GM12878 (cell line): ENCODE results near the gene LTBP4. TPM values are rescaled to one million over a fixed set of nuclear protein-coding genes. Genes with fewer than 3 reads are reported as not detected.
A peak's percentile ranks its signal among the peaks of the same experiment; 100 is the strongest.
"Not testable (repeated sequence)": the region's sequence is repeated elsewhere in the genome, so short reads cannot be mapped to it uniquely, and the experiment has no call there.

Source experiments
- ATAC-seq: fragments of 200-7000 bp; cut with Tn5 transposase; 3 replicates; pipeline ENCODE4 v1.9.1; 2020; ENCODE audit warnings: mild to moderate bottlenecking, moderate library complexity
- BruUV-seq: library from RNA; stranded (reverse); fragments of 400-500 nt; replicated peaks from 2 replicates; lab custom pipeline; 2021; lab: Mats Ljungman, UMichigan
- CTCF ChIA-PET: fragments of 300-600 bp; sonication (Branson Sonifier 250); formaldehyde crosslinking; extraction: SDS; loops from one replicate; lab custom pipeline; 2021; ENCODE audit warnings: inconsistent platforms; lab: Yijun Ruan, JAX
- POLR2A ChIA-PET: fragments of 350-600 bp; formaldehyde crosslinking; extraction: SDS; loops from one replicate; lab custom pipeline; 2021; ENCODE audit warnings: inconsistent platforms; lab: Charles Lee
- RAD21 ChIA-PET: fragments of 300-600 bp; sonication (Branson Sonifier 250); formaldehyde crosslinking; loops from one replicate; lab custom pipeline; 2023; ENCODE audit warnings: antibody characterized with exemption; ENCODE audit not compliant: unreplicated experiment; lab: Charles Lee
- SMC1A ChIA-PET: fragments of 300-600 bp; sonication (Branson Sonifier 250); formaldehyde crosslinking; loops from one replicate; lab custom pipeline; 2023; ENCODE audit not compliant: unreplicated experiment, uncharacterized antibody; lab: Charles Lee
- DNase-seq: peaks from one replicate; pipeline ENCODE4 v3.0.0-alpha.2; 2011; ENCODE audit warnings: low read depth, low spot score
- FAIRE-seq: peaks from 3 replicates; lab custom pipeline; 2011; peaks lifted over from hg19 to GRCh38; lab: Jason Lieb, UNC
- H2AFZ ChIP-seq: 2 replicates; pipeline ENCODE4 v1.6.0; 2011; ENCODE audit warnings: low read depth, low read length, control low read depth; ENCODE audit not compliant: control insufficient read depth
- H3K27ac ChIP-seq: 2 replicates; pipeline ENCODE4 v1.5.1; 2011; ENCODE audit warnings: control low read depth; ENCODE audit not compliant: control insufficient read depth, insufficient read depth
- H3K27me3 ChIP-seq, 2 experiments: replicated peaks in 1 of 2; 2 replicates each; pipeline versions ENCODE4 v1.6.0 to v1.6.1; 2011; ENCODE audit warnings: low read length in 1 of 2; ENCODE audit not compliant: control insufficient read depth in 2 of 2, insufficient read depth in 2 of 2
- H3K36me3 ChIP-seq, 2 experiments: 2 replicates each; pipeline ENCODE4 v1.5.1; 2011; ENCODE audit warnings: low read length in 1 of 2; ENCODE audit not compliant: control insufficient read depth in 2 of 2, insufficient read depth in 2 of 2
- H3K4me1 ChIP-seq: 2 replicates; pipeline ENCODE4 v1.6.1; 2011; ENCODE audit warnings: mild to moderate bottlenecking, low read length, moderate library complexity, mixed read lengths; ENCODE audit not compliant: control insufficient read depth, insufficient read depth
- H3K4me2 ChIP-seq: 2 replicates; pipeline ENCODE4 v1.6.0; 2011; ENCODE audit warnings: control low read depth; ENCODE audit not compliant: control insufficient read depth, insufficient read depth
- H3K4me3 ChIP-seq: fragments of 200-600 bp; sonication (generic); 2 replicates; pipeline ENCODE4 v1.5.1; 2016
- H3K79me2 ChIP-seq: 2 replicates; pipeline ENCODE4 v1.6.0; 2011; ENCODE audit warnings: low read length; ENCODE audit not compliant: control insufficient read depth, insufficient read depth
- H3K9ac ChIP-seq: 2 replicates; pipeline ENCODE4 v1.8.0; 2011; ENCODE audit warnings: low read length, control low read depth, mixed read lengths; ENCODE audit not compliant: control insufficient read depth, insufficient read depth
- H3K9me3 ChIP-seq: replicated peaks from 3 replicates; pipeline ENCODE4 v1.5.1; 2011; ENCODE audit warnings: mild to moderate bottlenecking, low read length; ENCODE audit not compliant: control insufficient read depth, insufficient read depth
- H4K20me1 ChIP-seq: 2 replicates; pipeline ENCODE4 v1.6.0; 2011; ENCODE audit not compliant: control insufficient read depth, insufficient read depth
- ATF2 ChIP-seq: IDR thresholded peaks from 2 replicates; pipeline ENCODE4 v1.6.1; 2012; ENCODE audit warnings: low read length, inconsistent platforms
- BCL3 ChIP-seq: IDR thresholded peaks from 2 replicates; pipeline ENCODE4 v1.6.1; 2011; ENCODE audit warnings: borderline replicate concordance, low read depth, mild to moderate bottlenecking, moderate library complexity, low read length; ENCODE audit not compliant: insufficient read depth, poor library complexity, severe bottlenecking
- BHLHE40 ChIP-seq, 2 experiments: fragments of 450-650 bp in 1 of 2; IDR thresholded peaks; 2 replicates each; pipeline ENCODE4 v1.6.1; 2011 to 2017; ENCODE audit warnings: low read depth in 2 of 2, borderline replicate concordance in 1 of 2, improper control_type of control experiment in 1 of 2, low read length in 1 of 2, mild to moderate bottlenecking in 1 of 2
- CREM ChIP-seq: IDR thresholded peaks from 2 replicates; pipeline ENCODE4 v1.6.1; 2014; ENCODE audit warnings: antibody characterized with exemption, low read depth
- FOXM1 ChIP-seq: IDR thresholded peaks from 2 replicates; pipeline ENCODE4 v1.6.1; 2012; ENCODE audit warnings: low read depth, mild to moderate bottlenecking, inconsistent platforms, low read length, moderate library complexity
- IKZF2 ChIP-seq, 2 experiments: fragments of 450-650 bp; IDR thresholded peaks; 2 replicates each; pipeline ENCODE4 v1.6.1; 2017; ENCODE audit warnings: mild to moderate bottlenecking in 2 of 2, moderate library complexity in 2 of 2
- NFIC ChIP-seq: IDR thresholded peaks from 2 replicates; pipeline ENCODE4 v1.6.1; 2012; ENCODE audit warnings: low read depth, mild to moderate bottlenecking, inconsistent platforms, low read length, moderate library complexity
- NR2F1 ChIP-seq: fragments of 450-650 bp; conservative IDR thresholded peaks from 2 replicates; pipeline ENCODE4 v1.6.1; 2017; ENCODE audit warnings: mild to moderate bottlenecking
- PAX5 ChIP-seq: IDR thresholded peaks from 2 replicates; pipeline ENCODE4 v1.6.1; 2011; ENCODE audit warnings: low read depth, low read length, borderline replicate concordance
- RUNX3 ChIP-seq: IDR thresholded peaks from 2 replicates; pipeline ENCODE4 v1.6.1; 2012; ENCODE audit warnings: low read length, inconsistent platforms
- SP1 ChIP-seq: IDR thresholded peaks from one replicate; pipeline ENCODE4 v1.6.1; 2011; ENCODE audit warnings: low read depth, low read length
- WGBS: methylation state at CpG from one replicate; pipeline ENCODE4 v1.1.6; 2016; ENCODE audit warnings: low lambda C conversion rate; ENCODE audit not compliant: insufficient replicate concordance, insufficient coverage; ENCODE audit errors: missing lambda C conversion rate; 5-methylcytosine and 5-hydroxymethylcytosine counted together
- in situ Hi-C: fragments of 300-500 bp; cut with MboI; formaldehyde crosslinking; loops from 9 replicates; pipeline ENCODE4 v1.14.3; 2018; ENCODE audit warnings: mixed read lengths
- intact Hi-C: fragments of 100-400 bp; cut with micrococcal nuclease; formaldehyde crosslinking; loops from one replicate; pipeline ENCODE4 v1.14.2; 2022; ENCODE audit not compliant: unreplicated experiment
- polyA plus RNA-seq, 11 experiments: library from polyadenylated mRNA; depleted of rRNA in 4 of 11; unstranded in 6 of 11; stranded (reverse) in 5 of 11; fragments of >200 nt; fragmentation: Nextera tagmentation in 4 of 11; fragmentation: Illumina TruSeq in 1 of 11; extraction: Ambion mirVana in 4 of 11; extraction: Trizol in 1 of 11; gene quantifications; 1 replicate in 1 of 11; 2 replicates in 10 of 11; pipeline versions ENCODE4 v1.2.1 to v1.2.3, GENCODE V29; 2011 to 2016; ENCODE audit warnings: inconsistent platforms in 2 of 11, missing spikeins in 2 of 11, low read depth in 1 of 11
- total RNA-seq, 4 experiments: library from RNA; depleted of rRNA in 3 of 4; stranded (reverse); fragments of >200 nt in 3 of 4; fragmentation: Illumina TruSeq in 1 of 4; extraction: Trizol in 1 of 4; gene quantifications; 2 replicates each; pipeline versions ENCODE4 v1.2.1 to v1.2.3, GENCODE V29; 2013 to 2021

The LTBP4 gene
- total and polyA plus RNA-seq, 10 of the 15 experiments (the other 5 are each of a cell fraction or from before 2014, with no cell fraction given) = 0.09 to 34.6 (median 8.5) TPM; not detected in 1

- BruUV-seq, DNase-seq, H2AFZ ChIP-seq, H3K9ac ChIP-seq, H3K9me3 ChIP-seq, intact Hi-C loops, H3K27ac ChIP-seq, H3K27me3 ChIP-seq, H3K4me1 ChIP-seq, SMC1A ChIA-PET, H3K4me3 ChIP-seq, H3K36me3 ChIP-seq, H3K79me2 ChIP-seq, H4K20me1 ChIP-seq, RAD21 ChIA-PET: not testable (repeated sequence)
- CTCF ChIA-PET = interaction anchor here (1.1 to 1.6 kb wide), 3 partner anchors 17 to 167 kb away, joined by 3 to 8 read pairs (median 5); no protein-coding TSS in a partner anchor
- TF ChIP-seq PAX5 (peak; percentile 43; the same call in 1 of the 2 replicates), BHLHE40 (IDR thresholded peaks at IDR 0.05; ENCODE audit: borderline replicate concordance in 1 of 2, low read depth in 2 of 2, low read length in 1 of 2) (peak in 1 of 2 experiments; percentile 57; a peak in 1 of 4 replicates), SP1 (peak; percentile 13), IKZF2 (IDR thresholded peaks at IDR 0.05) (peak in 1 of 2 experiments; percentile 15; a peak in 1 of 4 replicates), CREM (0 out of 2 replicates have a peak, but pooled peaks have one; percentile 18), NFIC (0 out of 2 replicates have a peak, but pooled peaks have one; percentile 23), FOXM1 (0 out of 2 replicates have a peak, but pooled peaks have one; percentile 24), RUNX3 (0 out of 2 replicates have a peak, but pooled peaks have one; percentile 14), BCL3 (peak; percentile 24), ATF2 (0 out of 2 replicates have a peak, but pooled peaks have one; percentile 21), NR2F1 (peak; percentile 74)
- 2% methylated on average over 11 of the region's 11 CpGs for WGBS
- POLR2A ChIA-PET = interaction anchor here (0.5 kb wide), 1 partner anchor 95 kb away, joined by 12 read pairs; no protein-coding TSS in a partner anchor
- FAIRE-seq = peak; percentile 62
- in situ Hi-C loops = loop anchor here (10.0 kb wide), 1 partner anchor 502 kb away; no protein-coding TSS in a partner anchor
- peak; percentile 90 for ATAC-seq
- H3K4me2 ChIP-seq = peak overlapping the region; percentile 7; the same call in 1 of the 2 replicates
Observed at GRCh38 chr19:40652303-40652702, 51.1 kb downstream of the LTBP4 start.

- WGBS = 48% methylated on average over 7 of the region's 7 CpGs
- RAD21 ChIA-PET, H3K27ac ChIP-seq, H3K4me3 ChIP-seq, H3K9me3 ChIP-seq, POLR2A ChIA-PET, H3K4me1 ChIP-seq, DNase-seq, H3K36me3 ChIP-seq, FAIRE-seq, SMC1A ChIA-PET, H4K20me1 ChIP-seq, BruUV-seq, H3K9ac ChIP-seq, intact Hi-C loops, ATAC-seq, H2AFZ ChIP-seq, H3K79me2 ChIP-seq, H3K4me2 ChIP-seq, H3K27me3 ChIP-seq: not testable (repeated sequence)
- CTCF ChIA-PET = interaction anchor here (1.0 kb wide), 1 partner anchor 21 kb away, joined by 3 read pairs; no protein-coding TSS in a partner anchor
- in situ Hi-C loops = loop anchor here (5.0 to 10.0 kb wide), 2 partner anchors 167 to 499 kb away; no protein-coding TSS in a partner anchor
Observed at GRCh38 chr19:40655684-40656083, 54.5 kb downstream of the LTBP4 start.
